Type B pancreatic cell (in vitro differentiated cells): ENCODE measurements around the gene COMMD3. TPM values are rescaled to one million over a fixed set of nuclear protein-coding genes. Genes with fewer than 3 reads are reported as not detected.

ENCODE experiments used
- DNase-seq: peaks from one replicate; pipeline ENCODE4 v3.0.0; 2021; ENCODE audit warnings: mixed read lengths; ENCODE audit not compliant: unreplicated experiment; ENCODE audit errors: extremely low spot score
- H3K27ac Mint-ChIP-seq: 2 replicates; pipeline ENCODE4 v1.8.0; 2021; ENCODE audit warnings: mild to moderate bottlenecking, mixed read lengths
- H3K27me3 Mint-ChIP-seq: 2 replicates; pipeline ENCODE4 v1.8.0; 2021; ENCODE audit warnings: mixed read lengths
- H3K36me3 Mint-ChIP-seq: 2 replicates; pipeline ENCODE4 v1.8.0; 2021; ENCODE audit warnings: mixed read lengths
- H3K4me1 Mint-ChIP-seq: one replicate; pipeline ENCODE4 v1.8.0; 2021; ENCODE audit warnings: mixed read lengths; ENCODE audit not compliant: unreplicated experiment
- H3K4me3 Mint-ChIP-seq: 2 replicates; pipeline ENCODE4 v1.8.0; 2021; ENCODE audit warnings: mild to moderate bottlenecking, mixed read lengths
- H3K9me3 Mint-ChIP-seq: 2 replicates; pipeline ENCODE4 v1.8.0; 2021; ENCODE audit warnings: mixed read lengths
- CTCF ChIP-seq: fragments of 200-600 bp; sonication (generic); conservative IDR thresholded peaks from 2 replicates; pipeline ENCODE4 v1.5.0; 2021; ENCODE audit warnings: antibody characterized with exemption, mild to moderate bottlenecking
- total RNA-seq: library from RNA; stranded (reverse); gene quantifications from 2 replicates; pipeline ENCODE4 v1.2.1, GENCODE V29; 2021; ENCODE audit warnings: low replicate concordance

The COMMD3 gene
- total RNA-seq, 1 donor from 2014 or later: 42.5 TPM

- H3K27ac Mint-ChIP-seq: peak within 1 kb of the TSS; percentile 92
- H3K9me3 Mint-ChIP-seq: no peaks in the 10 kb centered on the region
- peak; percentile 84 for DNase-seq
- peak within 1 kb of the TSS; percentile 94 for H3K4me3 Mint-ChIP-seq
- H3K36me3 Mint-ChIP-seq: peaks cover 4% of the 10 kb centered on the region
- TF ChIP-seq CTCF: peak; percentile 11
- H3K4me1 Mint-ChIP-seq: peaks cover 51% of the 10 kb centered on the region
- H3K27me3 Mint-ChIP-seq: peaks cover 61% of the 10 kb centered on the region
Observed at GRCh38 chr10:22320591-22321155, 4.5 kb downstream of the COMMD3 start, which contains the start of gene BMI1. TSS of gene BMI1 (plus strand) at chr10:22321099. CDS start at chr10:22326450, 5,351 bp downstream.

GRCh38 chr10:22321156-22321923, 5.2 kb downstream of the COMMD3 start:
- peaks cover 56% of the 10 kb centered on the region for H3K4me1 Mint-ChIP-seq
- H3K27me3 Mint-ChIP-seq: peaks cover 64% of the 10 kb centered on the region
- no peaks in the 10 kb centered on the region for H3K9me3 Mint-ChIP-seq
- peak overlapping the region; percentile 86 for H3K4me3 Mint-ChIP-seq
- no peak overlapping the region for H3K27ac Mint-ChIP-seq
- peak; percentile 83 for DNase-seq
- peaks cover 4% of the 10 kb centered on the region for H3K36me3 Mint-ChIP-seq
- TF ChIP-seq CTCF: peak; percentile 0

- Mint-ChIP-seq H3K4me3 (peak overlapping the region; percentile 93), H3K36me3 (peaks cover 7% of the 10 kb centered on the region), H3K27me3 (peaks cover 64% of the 10 kb centered on the region), H3K9me3 (no peaks in the 10 kb centered on the region), H3K4me1 (peaks cover 52% of the 10 kb centered on the region), H3K27ac (peak overlapping the region; percentile 89)
- no peak for TF ChIP-seq CTCF
- DNase-seq: no peak
Observed at GRCh38 chr10:22321924-22322640, 5.9 kb downstream of the COMMD3 start.

GRCh38 chr10:22322641-22323160, 6.5 kb downstream of the COMMD3 start:
- peaks cover 64% of the 10 kb centered on the region for H3K27me3 Mint-ChIP-seq
- no peaks in the 10 kb centered on the region for H3K9me3 Mint-ChIP-seq
- peaks cover 11% of the 10 kb centered on the region for H3K36me3 Mint-ChIP-seq
- DNase-seq: no peak
- peak overlapping the region; percentile 93 for H3K4me3 Mint-ChIP-seq
- no peak for TF ChIP-seq CTCF
- H3K4me1 Mint-ChIP-seq: peaks cover 46% of the 10 kb centered on the region
- peak overlapping the region; percentile 89 for H3K27ac Mint-ChIP-seq

GRCh38 chr10:22323538-22324305, 7.5 kb downstream of the COMMD3 start:
- H3K36me3 Mint-ChIP-seq: peaks cover 11% of the 10 kb centered on the region
- peaks cover 57% of the 10 kb centered on the region for H3K27me3 Mint-ChIP-seq
- H3K4me1 Mint-ChIP-seq: peaks cover 39% of the 10 kb centered on the region
- no peak for TF ChIP-seq CTCF
- no peaks in the 10 kb centered on the region for H3K9me3 Mint-ChIP-seq
- peak overlapping the region; percentile 82 for H3K27ac Mint-ChIP-seq
- DNase-seq: no peak
- H3K4me3 Mint-ChIP-seq: peak overlapping the region; percentile 93
